Retina (tissue), 1 donor: Measurements from ENCODE around the gene RERE.
A peak's percentile ranks its signal among the peaks of the same experiment; 100 is the strongest.
"Not testable (repeated sequence)": the region's sequence is repeated elsewhere in the genome, so short reads cannot be mapped to it uniquely, and the experiment has no call there.

ENCODE experiments used
- DNase-seq: peaks from one replicate; pipeline ENCODE4 v3.0.0-alpha.2; 2016

The RERE gene

DNA sequence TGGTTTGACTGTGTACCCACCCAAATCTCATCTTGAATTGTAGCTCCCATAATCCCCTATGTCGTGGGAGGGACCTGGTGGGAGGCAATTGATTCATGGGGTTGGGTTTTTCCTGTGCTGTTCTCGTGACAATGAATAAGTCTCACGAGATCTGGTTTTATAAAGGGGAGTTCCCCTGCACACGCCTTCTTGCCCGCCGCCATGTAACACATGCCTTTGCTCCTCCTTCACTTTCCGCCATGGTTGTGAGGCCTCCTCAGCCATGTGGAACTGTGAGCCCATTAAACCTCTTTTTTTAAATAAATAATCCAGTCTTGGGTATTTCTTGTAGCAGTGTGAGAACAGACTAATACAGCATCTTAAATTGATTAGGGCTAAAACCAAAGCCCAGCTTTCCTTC lies 22.6 kb upstream of the RERE start:
- DNase-seq, result no peak

DNA sequence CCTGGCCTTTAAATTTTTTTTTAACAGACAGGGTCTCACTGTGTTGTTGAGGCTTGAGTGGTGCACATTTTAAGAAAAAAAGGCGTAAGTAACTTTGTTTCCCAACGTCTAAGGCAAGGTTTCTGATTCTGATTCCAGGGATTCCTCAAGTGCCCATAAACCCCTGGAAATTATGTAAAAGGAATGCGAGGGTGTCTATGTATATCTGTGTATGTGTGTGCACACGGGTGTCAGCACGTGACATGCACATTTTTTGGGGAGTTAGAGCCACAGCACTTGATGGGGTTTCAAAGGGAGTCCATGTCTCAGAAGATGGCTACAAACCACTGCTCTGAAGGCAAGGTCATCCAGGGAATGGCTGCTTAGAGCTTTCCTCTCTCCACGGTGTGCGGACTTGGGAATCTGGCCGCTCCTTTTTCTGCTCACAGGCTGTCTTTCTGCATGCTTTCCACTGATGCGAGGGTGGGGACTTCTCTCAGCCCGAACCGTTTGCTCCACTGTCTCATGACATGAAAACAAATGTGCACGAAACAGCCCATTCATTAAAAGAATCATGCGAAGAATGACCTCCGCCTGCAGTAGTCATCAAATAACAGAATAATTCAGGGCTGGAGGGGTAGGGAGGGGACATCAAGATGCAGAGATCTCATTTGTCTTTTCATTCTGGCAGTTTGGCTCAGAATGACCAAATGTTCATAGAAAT lies 18.7 kb upstream of the RERE start:
- DNase-seq, result no peak

- DNase-seq, result no peak
Observed at GRCh38 chr1:8831340-8831739, 13.9 kb upstream of the RERE start.

DNA sequence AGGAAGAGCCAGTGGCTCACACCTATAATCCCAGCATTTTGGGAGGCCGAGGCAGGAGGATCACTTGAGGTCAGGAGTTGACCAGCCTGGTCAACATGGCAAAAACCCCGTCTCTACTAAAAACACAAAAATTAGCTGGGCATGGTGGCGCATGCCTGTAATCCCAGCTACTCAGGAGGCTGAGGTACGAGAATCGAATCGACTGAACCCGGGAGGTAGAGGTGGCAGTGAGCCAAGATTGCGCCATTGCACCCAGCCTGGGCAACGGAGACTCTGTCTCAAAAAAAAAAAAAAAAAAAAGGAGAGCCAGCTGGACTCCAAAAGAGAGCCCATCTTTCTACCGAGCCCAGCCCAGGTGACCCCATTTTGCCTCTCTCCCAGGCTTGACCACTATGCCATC lies 13.3 kb upstream of the RERE start:
- DNase-seq, result not testable (repeated sequence)

DNA sequence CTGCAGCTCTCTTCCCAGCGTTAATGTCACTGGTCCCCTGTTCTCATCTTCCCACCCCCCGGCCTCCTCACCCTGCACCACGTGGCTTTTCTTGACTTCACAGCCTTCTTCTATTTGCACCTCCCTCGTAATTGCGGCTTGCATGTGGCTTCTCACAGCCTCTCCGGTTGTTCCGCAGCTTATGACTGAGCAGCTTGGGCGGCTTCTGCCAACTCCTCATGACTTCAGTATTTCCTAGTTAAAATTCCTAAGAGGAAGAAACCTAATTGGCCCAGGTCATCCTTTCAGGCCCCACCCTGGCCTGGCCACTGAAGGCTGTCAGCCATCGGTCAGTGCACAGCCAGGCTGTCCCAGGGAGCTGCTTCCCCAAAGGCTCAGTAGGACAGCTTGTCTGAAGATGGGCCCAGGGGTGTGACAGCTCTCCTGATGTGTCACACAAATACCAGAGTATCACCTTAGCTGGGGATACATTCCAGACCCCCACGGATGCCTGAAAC lies 8.6 kb upstream of the RERE start:
- DNase-seq, result no peak

GRCh38 chr1:8823295-8823664 lies 5.8 kb upstream of the RERE start:
- no peak for DNase-seq

- DNase-seq, result peak; percentile 40
Observed at GRCh38 chr1:8822373-8823294, 5.2 kb upstream of the RERE start.

GRCh38 chr1:8821084-8821483 lies 3.6 kb upstream of the RERE start:
- DNase-seq, result no peak

DNA sequence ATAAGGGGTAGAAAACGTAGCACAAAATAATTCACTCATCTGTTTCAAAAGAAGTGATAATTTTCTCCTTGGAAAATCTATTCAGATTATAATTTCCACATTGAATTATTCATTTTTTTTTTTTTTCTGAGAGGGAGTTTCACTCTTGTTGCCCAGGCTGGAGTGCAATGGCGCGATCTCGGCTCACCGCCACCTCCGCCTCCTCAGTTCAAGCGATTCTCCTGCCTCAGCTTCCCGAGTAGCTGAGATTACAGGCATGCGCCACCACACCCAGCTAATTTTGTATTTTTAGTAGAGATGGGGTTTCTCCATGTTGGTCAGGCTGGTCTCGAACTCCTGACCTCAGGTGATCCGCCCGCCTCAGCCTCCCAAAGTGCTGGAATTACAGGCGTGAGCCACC lies 1.3 kb upstream of the RERE start:
- not testable (repeated sequence) for DNase-seq

DNA sequence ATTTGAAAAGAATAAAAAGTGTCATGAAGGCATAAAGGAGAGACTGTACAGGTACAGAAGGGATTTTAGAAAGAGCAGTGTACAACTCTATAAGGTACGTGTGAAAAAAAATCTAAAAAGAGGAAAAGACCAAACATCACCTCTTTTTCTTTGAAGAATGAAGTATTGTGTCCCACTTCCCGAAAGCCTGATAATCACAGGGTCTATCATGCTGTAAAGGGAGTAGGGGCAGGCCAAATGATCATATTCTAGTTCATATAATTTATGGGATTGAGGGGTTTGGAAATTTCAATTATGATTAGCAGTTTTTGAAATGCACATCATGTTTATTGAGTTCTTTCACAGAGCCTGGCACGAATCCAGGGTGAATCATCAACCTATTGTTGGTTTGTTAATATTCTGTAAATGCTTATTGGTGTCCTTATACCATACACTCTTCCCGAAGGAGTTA lies 910 bp upstream of the RERE start:
- no peak for DNase-seq

DNA sequence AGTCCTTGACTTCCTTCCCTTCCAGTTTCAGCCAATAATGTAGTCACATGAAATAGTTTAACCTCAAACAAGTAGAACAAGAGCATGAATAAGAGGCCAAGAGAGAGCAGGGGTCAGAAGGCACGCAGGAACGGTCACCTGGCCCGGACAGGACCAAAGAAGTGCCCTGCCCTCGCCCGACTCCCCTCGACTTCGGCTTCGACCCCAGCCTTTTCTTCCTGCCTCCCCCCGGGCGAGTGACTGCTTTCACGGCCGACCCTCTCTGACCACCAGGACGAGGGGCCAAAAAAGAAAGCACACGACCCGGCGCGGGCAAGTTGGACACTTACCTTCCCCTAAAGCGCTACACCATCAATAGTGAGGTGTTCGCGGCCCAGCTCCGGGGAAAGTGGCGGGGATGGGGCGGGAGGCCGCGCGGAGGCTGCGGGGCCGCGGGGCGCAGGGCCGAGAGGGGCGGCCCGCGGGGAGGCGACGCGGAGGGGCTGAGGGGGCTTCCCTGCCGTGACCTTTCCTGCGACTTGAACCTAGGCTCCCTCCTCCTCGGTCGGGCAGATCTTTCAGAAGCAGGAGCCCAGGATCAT lies 519 bp downstream of the RERE start:
- DNase-seq, result peak; percentile 54

DNA sequence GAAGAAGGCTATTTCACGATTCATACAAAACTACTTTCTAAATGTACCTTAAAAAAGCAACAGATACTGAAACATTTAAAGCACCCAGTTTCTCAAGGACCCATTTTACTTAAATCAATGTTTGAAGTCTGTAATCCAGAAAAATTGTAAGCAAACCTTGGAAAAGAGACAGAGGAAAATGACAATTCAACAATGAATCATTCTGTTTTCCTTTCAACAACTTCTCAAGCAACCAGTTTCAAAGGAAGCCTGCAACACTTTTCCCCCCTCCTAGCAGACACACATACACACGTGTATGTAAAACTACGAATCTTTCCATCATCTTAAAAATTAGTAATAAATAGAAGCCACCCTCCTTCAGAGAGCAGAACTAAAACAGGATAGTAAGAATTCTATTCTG lies 1.2 kb downstream of the RERE start:
- DNase-seq, result peak; percentile 36

DNA sequence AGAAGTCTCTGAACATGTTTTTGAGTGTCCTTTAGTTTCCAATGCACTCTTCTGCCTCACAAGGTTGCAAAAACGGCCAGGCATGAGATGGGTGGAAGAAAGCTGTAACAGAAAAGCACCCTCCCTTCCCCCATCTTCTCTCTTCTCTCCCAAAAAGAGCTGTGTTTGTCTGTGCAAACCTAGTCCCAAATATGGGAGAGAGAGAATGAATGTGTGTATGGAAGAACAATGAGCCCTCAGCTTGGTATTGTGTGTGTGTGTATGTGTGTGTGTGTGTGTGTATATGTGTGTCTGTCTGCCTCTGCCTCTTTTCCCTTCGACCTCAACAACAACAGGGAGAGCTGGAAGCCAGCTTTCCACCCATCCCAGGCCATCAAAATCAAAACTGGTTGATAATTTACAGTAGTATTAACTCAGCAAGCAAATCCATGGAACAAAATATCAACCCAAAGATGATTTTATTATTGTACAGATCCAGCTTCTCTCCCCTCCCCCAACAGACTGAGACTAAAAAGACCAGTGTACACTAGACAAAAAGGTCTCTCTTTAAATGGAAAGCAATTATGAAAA lies 1.8 kb downstream of the RERE start:
- DNase-seq, result peak; percentile 84

DNA sequence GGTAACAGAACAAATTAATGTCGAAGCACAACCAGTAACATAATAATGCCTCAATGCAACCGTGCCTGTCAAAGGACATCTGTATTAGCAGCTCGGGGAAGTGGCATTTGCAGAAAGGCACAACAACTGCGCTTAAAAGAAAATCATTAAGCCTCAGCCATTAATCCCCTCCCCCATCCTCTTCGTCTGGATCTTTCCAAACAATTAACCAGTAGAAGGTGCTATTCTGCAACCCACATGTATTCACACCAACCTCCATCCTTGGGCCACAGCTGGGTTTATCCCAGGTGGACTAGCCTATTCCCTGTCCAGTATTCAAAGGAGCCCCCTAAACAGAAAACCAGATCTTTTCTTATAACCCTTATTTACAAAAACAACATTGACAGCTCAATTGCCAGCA lies 2.6 kb downstream of the RERE start:
- DNase-seq, result peak; percentile 56

GRCh38 chr1:8813991-8814390 lies 3.4 kb downstream of the RERE start:
- no peak for DNase-seq

- no peak for DNase-seq
Observed at GRCh38 chr1:8813016-8813763, 4.2 kb downstream of the RERE start.

DNA sequence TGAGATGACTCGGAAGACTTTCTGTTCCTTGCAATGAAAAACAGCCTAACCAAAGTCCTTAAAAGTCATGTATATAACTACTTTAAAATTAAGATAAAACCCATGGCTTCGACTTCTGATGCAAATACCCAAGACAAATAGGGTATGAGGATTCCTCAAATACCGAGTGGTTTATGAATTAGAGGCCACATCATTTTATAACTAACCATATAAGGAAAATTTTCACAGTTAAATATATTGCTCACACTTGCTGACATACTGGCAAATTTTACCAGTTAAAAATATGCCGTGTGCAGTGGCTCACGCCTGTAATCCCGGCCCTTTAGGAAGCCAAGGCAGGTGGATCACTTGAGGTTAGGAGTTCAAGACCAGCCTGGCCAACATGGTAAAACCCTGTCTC lies 5.4 kb downstream of the RERE start:
- no peak for DNase-seq

- no peak for DNase-seq
Observed at GRCh38 chr1:8810987-8811386, 6.5 kb downstream of the RERE start.

DNA sequence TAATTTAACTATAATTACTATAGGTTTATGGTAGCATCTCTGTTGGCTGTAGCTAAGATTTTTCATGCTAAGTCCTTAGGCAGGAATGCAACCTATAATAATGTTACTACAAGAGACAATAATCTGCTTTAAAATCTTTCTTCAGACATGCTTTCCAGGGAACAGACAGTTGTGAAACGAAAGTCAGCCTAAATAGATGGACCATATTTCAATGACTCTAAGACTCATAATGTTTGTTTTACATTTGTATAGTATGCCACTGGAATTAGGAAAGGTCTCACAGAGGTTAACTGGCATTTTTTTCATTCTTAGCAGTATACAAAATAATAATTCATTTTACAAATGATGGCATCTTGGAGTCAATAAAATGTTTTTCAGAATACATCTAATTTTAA lies 8.1 kb downstream of the RERE start:
- no peak for DNase-seq

- no peak for DNase-seq
Observed at GRCh38 chr1:8807004-8807403, 10.4 kb downstream of the RERE start.

- no peak for DNase-seq
Observed at GRCh38 chr1:8800416-8800815, 17.0 kb downstream of the RERE start.

DNA sequence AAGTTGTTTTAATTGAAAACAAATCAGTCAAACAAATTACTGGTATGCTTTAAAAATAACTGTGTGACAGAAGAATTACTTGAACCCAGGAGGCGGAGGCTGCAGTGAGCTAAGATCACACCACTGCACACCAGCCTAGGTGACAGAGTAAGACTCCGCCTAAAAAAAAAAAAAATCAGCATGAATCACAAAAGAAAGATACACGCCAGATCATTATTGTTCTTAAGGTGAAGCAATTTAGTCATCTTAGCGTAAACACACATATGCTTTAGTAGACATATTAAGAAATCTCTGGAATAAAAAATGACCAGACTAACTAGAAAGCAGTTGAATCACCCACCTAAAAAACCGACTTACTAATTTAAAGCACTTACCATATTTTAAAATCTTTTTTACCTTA lies 20.2 kb downstream of the RERE start:
- DNase-seq, result no peak

- DNase-seq, result no peak
Observed at GRCh38 chr1:8796812-8797211, 20.6 kb downstream of the RERE start.
